GM19240 (cell line): ENCODE measurements around the gene ACAN.

ENCODE experiments used
- DNase-seq: peaks from one replicate; pipeline ENCODE4 v3.0.0; 2011; ENCODE audit warnings: low spot score; ENCODE audit not compliant: insufficient read length

Gene ACAN

GRCh38 chr15:88841236-88841635 is 38.0 kb downstream of the ACAN start:
- DNase-seq: no peak

- DNase-seq: no peak
Measured at GRCh38 chr15:88842156-88842555, 38.9 kb downstream of the ACAN start.

GRCh38 chr15:88843334-88843733 is 40.1 kb downstream of the ACAN start:
- no peak for DNase-seq

- DNase-seq: no peak
Measured at GRCh38 chr15:88844749-88845386, 41.6 kb downstream of the ACAN start.

- DNase-seq: no peak
Measured at GRCh38 chr15:88845616-88846015, 42.4 kb downstream of the ACAN start.

- no peak for DNase-seq
Measured at GRCh38 chr15:88847144-88847543, 43.9 kb downstream of the ACAN start.

GRCh38 chr15:88848203-88848602 is 45.0 kb downstream of the ACAN start:
- DNase-seq: no peak

GRCh38 chr15:88849376-88850072 is 46.3 kb downstream of the ACAN start:
- DNase-seq: no peak

GRCh38 chr15:88852476-88852875 is 49.2 kb downstream of the ACAN start:
- no peak for DNase-seq

- no peak for DNase-seq
Measured at GRCh38 chr15:88858934-88859333, 55.7 kb downstream of the ACAN start.

- no peak for DNase-seq
Measured at GRCh38 chr15:88859550-88859949, 56.3 kb downstream of the ACAN start.

GRCh38 chr15:88860212-88860611 is 57.0 kb downstream of the ACAN start:
- no peak for DNase-seq

GRCh38 chr15:88863412-88863811 is 60.2 kb downstream of the ACAN start:
- no peak for DNase-seq

- no peak for DNase-seq
Measured at GRCh38 chr15:88864861-88865497, 61.7 kb downstream of the ACAN start.

GRCh38 chr15:88865498-88866099 is 62.4 kb downstream of the ACAN start:
- no peak for DNase-seq

GRCh38 chr15:88866295-88866881 is 63.2 kb downstream of the ACAN start:
- DNase-seq: no peak

- no peak for DNase-seq
Measured at GRCh38 chr15:88871313-88871712, 68.1 kb downstream of the ACAN start.

GRCh38 chr15:88872106-88872505 is 68.9 kb downstream of the ACAN start:
- DNase-seq: no peak

GRCh38 chr15:88872706-88873105 is 69.5 kb downstream of the ACAN start:
- DNase-seq: no peak

- no peak for DNase-seq
Measured at GRCh38 chr15:88873786-88874185, 70.5 kb downstream of the ACAN start.

- DNase-seq: no peak
Measured at GRCh38 chr15:88874275-88874674, 71.0 kb downstream of the ACAN start.

- no peak for DNase-seq
Measured at GRCh38 chr15:88874684-88875083, 71.4 kb downstream of the ACAN start.
